GM06990 (cell line): ENCODE results near the gene RFTN1.
"Not testable (repeated sequence)": the region's sequence is repeated elsewhere in the genome, so short reads cannot be mapped to it uniquely, and the experiment has no call there.

ENCODE experiments used
- DNase-seq: peaks from one replicate; pipeline ENCODE4 v3.0.0-alpha.2; 2011; ENCODE audit not compliant: insufficient read length; ENCODE audit errors: extremely low read depth
- H3K27me3 ChIP-seq: replicated peaks from 2 replicates; pipeline ENCODE4 v1.6.0; 2011; ENCODE audit warnings: low read length; ENCODE audit not compliant: control insufficient read depth, insufficient read depth
- H3K36me3 ChIP-seq: 2 replicates; pipeline ENCODE4 v1.5.1; 2011; ENCODE audit warnings: low read length; ENCODE audit not compliant: control insufficient read depth, insufficient read depth
- H3K4me3 ChIP-seq: replicated peaks from 2 replicates; pipeline ENCODE4 v1.5.1; 2011; ENCODE audit warnings: low read depth, mild to moderate bottlenecking, control low read depth, low read length
- CTCF ChIP-seq: IDR thresholded peaks from 2 replicates; pipeline ENCODE4 v1.5.1; 2011; ENCODE audit warnings: low read length, control low read depth, mild to moderate bottlenecking, inconsistent platforms; ENCODE audit not compliant: insufficient read depth, poor library complexity, severe bottlenecking

Gene RFTN1

GRCh38 chr3:16494094-16494493 is 19.4 kb downstream of the RFTN1 start:
- H3K27me3 ChIP-seq: no peaks in the 10 kb centered on the region
- TF ChIP-seq CTCF: no peak

GRCh38 chr3:16490062-16490619 is 23.4 kb downstream of the RFTN1 start:
- no peak for TF ChIP-seq CTCF
- DNase-seq: no peak
- H3K27me3 ChIP-seq: no peaks in the 10 kb centered on the region
- H3K36me3 ChIP-seq: peaks cover 16% of the 10 kb centered on the region
- H3K4me3 ChIP-seq: no peak overlapping the region

More at GRCh38 chr3:16494094-16494493, 19.4 kb downstream of the RFTN1 start:
- H3K36me3 ChIP-seq: peaks cover 14% of the 10 kb centered on the region
- DNase-seq: no peak
- H3K4me3 ChIP-seq: no peak overlapping the region

GRCh38 chr3:16489326-16490061 is 24.0 kb downstream of the RFTN1 start:
- peaks cover 16% of the 10 kb centered on the region for H3K36me3 ChIP-seq
- H3K27me3 ChIP-seq, DNase-seq, H3K4me3 ChIP-seq: not testable (repeated sequence)

- H3K4me3 ChIP-seq: no peak overlapping the region
- H3K36me3 ChIP-seq: peaks cover 16% of the 10 kb centered on the region
- no peak for DNase-seq
- TF ChIP-seq CTCF: no peak
- H3K27me3 ChIP-seq: no peaks in the 10 kb centered on the region
Observed at GRCh38 chr3:16488637-16489036, 24.9 kb downstream of the RFTN1 start.

DNA sequence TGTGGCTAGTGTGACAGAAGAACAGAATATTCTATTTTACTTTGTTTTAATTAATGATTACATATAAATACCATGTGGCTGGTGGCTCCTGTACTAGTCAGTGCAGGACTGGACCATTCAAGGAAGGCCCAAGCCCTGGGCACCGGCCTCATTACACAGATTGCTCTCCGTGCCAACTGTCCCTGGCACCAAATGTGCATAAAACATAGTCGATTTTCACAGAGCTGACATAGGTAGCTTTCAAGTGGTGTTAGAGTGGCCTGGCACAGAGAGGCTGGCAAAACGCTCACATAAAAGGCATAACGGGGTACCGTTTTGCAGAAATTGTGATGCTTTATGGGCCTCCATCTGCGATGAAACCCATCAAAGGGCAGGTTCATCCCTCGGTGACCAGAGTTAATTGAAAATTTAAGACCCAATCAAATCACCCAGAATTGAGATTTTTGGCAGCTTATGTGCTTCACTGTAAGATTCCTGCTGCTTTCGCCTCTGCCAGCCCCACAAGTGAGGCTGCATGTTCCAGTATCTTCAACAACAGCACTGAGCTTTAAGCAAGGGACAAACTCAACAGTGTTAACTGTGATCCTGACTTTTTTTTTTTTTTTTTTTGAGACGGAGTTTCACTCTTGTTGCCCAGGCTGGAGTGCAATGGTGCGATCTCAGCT is 25.9 kb downstream of the RFTN1 start:
- DNase-seq: no peak
- no peak for TF ChIP-seq CTCF
- no peak overlapping the region for H3K4me3 ChIP-seq
- no peaks in the 10 kb centered on the region for H3K27me3 ChIP-seq
- H3K36me3 ChIP-seq: peaks cover 14% of the 10 kb centered on the region

DNA sequence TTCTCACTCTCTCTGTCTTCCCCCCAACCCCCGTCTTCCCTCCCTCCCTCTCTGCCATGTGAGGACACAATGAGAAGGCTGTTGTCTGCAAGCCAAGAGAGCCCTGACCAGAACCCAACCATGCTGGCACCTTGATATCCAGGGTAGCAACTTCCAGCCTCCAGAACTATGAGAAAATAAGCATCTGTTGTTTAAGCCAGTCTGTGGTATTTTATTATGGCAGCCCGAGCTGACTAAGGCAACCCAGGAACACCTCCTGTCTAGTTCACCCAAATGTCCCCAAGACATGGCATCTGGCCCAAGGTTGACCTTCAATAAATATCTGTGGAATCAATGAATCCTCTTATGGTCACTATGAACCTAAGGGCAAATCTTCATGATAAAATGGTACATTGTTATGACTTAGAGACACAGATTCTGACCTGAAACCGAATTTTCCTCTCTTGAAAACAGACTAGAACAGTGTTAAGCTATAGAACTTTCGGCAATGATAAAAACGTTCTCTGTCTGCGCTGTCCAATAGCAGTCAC is 26.5 kb downstream of the RFTN1 start:
- H3K27me3 ChIP-seq: no peaks in the 10 kb centered on the region
- no peak for DNase-seq
- TF ChIP-seq CTCF: no peak
- H3K36me3 ChIP-seq: peaks cover 10% of the 10 kb centered on the region
- no peak overlapping the region for H3K4me3 ChIP-seq
